SJSA1 (cell line): ENCODE results near the gene SH2D7. TPM values are rescaled to one million over a fixed set of nuclear protein-coding genes. Genes with fewer than 3 reads are reported as not detected.

Experiments used
- DNase-seq, 2 experiments: peaks; one replicate each; pipeline ENCODE4 v3.0.0-alpha.2; 2015 to 2020; ENCODE audit warnings: low spot score in 2 of 2, low read depth in 1 of 2
- H3K27ac ChIP-seq: fragments of 250-450 bp; sonication (Bioruptor Pico); 2 replicates; pipeline ENCODE4 v1.5.1; 2020; ENCODE audit warnings: mild to moderate bottlenecking, moderate library complexity
- H3K27me3 ChIP-seq: fragments of 250-450 bp; sonication (Bioruptor Pico); replicated peaks from 2 replicates; pipeline ENCODE4 v1.5.1; 2020; ENCODE audit warnings: mild to moderate bottlenecking, moderate library complexity
- H3K36me3 ChIP-seq: fragments of 250-450 bp; sonication (Bioruptor Pico); 2 replicates; pipeline ENCODE4 v1.5.1; 2020; ENCODE audit warnings: mild to moderate bottlenecking
- H3K4me1 ChIP-seq: fragments of 250-450 bp; sonication (Bioruptor Pico); replicated peaks from 2 replicates; pipeline ENCODE4 v1.6.1; 2021; ENCODE audit warnings: mild to moderate bottlenecking
- H3K4me3 ChIP-seq: fragments of 250-450 bp; sonication (Bioruptor Pico); 2 replicates; pipeline ENCODE4 v1.5.1; 2020; ENCODE audit warnings: mild to moderate bottlenecking
- H3K9me3 ChIP-seq: fragments of 250-450 bp; sonication (Bioruptor Pico); replicated peaks from 2 replicates; pipeline ENCODE4 v1.5.1; 2020; ENCODE audit warnings: mild to moderate bottlenecking
- total RNA-seq: library from RNA; depleted of rRNA; stranded (reverse); fragments of >200 nt; shearing (Covaris generic); gene quantifications from 2 replicates; pipeline ENCODE4 v1.2.3, GENCODE V29; 2014

SH2D7 gene
- total RNA-seq, 1 experiment from 2014 or later, result not detected

DNA sequence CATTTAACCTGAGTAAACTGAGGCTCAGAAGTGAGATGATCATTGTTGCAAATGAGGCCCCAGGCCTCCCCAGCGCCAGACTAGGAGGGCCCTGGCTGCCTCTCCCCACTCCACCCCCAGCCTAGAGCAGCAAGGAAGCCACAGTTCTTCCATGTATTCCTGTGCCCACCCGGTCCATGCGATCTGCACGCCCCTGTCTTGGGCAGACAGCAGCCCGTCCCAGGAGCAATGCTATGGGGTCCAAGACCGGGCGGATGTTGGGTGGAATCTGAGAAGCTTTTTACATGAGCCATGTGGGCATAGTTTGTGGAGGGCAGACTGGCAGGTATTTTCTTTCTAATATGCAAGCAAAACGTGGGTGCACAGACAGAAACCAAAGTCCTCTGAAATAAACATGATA, 15.1 kb downstream of the SH2D7 start:
- DNase-seq, result no peak
- no peaks in the 10 kb centered on the region for H3K36me3 ChIP-seq

GRCh38 chr15:78108300-78109084, 16.1 kb downstream of the SH2D7 start:
- Histone ChIP-seq H3K9me3 (no peaks in the 10 kb centered on the region), H3K27me3 (no peaks in the 10 kb centered on the region), H3K36me3 (no peaks in the 10 kb centered on the region), H3K27ac (no peak overlapping the region), H3K4me3 (no peak overlapping the region), H3K4me1 (no peaks in the 10 kb centered on the region)
- peak; percentile 72 to 89 for DNase-seq

More for the DNA sequence above, 15.1 kb downstream of the SH2D7 start:
- Histone ChIP-seq H3K9me3 (no peaks in the 10 kb centered on the region), H3K4me3 (no peak overlapping the region), H3K27ac (no peak overlapping the region), H3K4me1 (no peaks in the 10 kb centered on the region; the same call in 1 of the 2 replicates), H3K27me3 (no peaks in the 10 kb centered on the region)

GRCh38 chr15:78109156-78109555, 16.8 kb downstream of the SH2D7 start:
- DNase-seq, result no peak
- Histone ChIP-seq H3K4me1 (no peaks in the 10 kb centered on the region), H3K27me3 (no peaks in the 10 kb centered on the region), H3K4me3 (no peak overlapping the region), H3K27ac (no peak overlapping the region), H3K9me3 (no peaks in the 10 kb centered on the region), H3K36me3 (no peaks in the 10 kb centered on the region)

GRCh38 chr15:78110096-78110495, 17.7 kb downstream of the SH2D7 start:
- no peak for DNase-seq
- Histone ChIP-seq H3K27ac (no peak overlapping the region), H3K9me3 (no peaks in the 10 kb centered on the region)

GRCh38 chr15:78110916-78111475, 18.6 kb downstream of the SH2D7 start:
- no peak for DNase-seq
- H3K27ac ChIP-seq, result no peak overlapping the region

More at GRCh38 chr15:78110096-78110495, 17.7 kb downstream of the SH2D7 start:
- no peaks in the 10 kb centered on the region for H3K36me3 ChIP-seq
- H3K4me3 ChIP-seq, result no peak overlapping the region
- H3K27me3 ChIP-seq, result no peaks in the 10 kb centered on the region
- no peaks in the 10 kb centered on the region for H3K4me1 ChIP-seq

DNA sequence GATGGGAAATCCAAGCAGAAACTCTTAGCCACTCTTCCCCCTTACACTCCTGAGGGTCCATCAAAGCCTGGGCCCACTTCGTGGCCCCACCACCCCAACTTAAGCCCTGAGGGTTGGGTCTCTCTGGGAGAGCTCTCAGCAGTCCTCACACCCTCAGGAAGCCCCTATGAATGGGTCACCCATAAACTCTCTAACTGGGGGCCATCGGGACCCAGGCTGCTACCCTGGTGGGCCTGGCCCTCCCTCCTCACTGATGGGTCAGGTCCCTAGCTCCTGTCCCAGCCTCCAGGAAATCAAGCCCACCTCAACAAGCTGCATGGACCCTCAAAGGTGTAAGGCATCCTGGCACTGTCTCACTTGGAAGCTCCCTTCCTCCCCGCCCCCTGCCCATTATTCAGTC, 19.4 kb downstream of the SH2D7 start:
- no peaks in the 10 kb centered on the region for H3K4me1 ChIP-seq
- no peaks in the 10 kb centered on the region for H3K36me3 ChIP-seq
- no peaks in the 10 kb centered on the region for H3K9me3 ChIP-seq
- DNase-seq, result no peak
- no peak overlapping the region for H3K4me3 ChIP-seq
- no peak overlapping the region for H3K27ac ChIP-seq
- H3K27me3 ChIP-seq, result no peaks in the 10 kb centered on the region

More at GRCh38 chr15:78110916-78111475, 18.6 kb downstream of the SH2D7 start:
- Histone ChIP-seq H3K4me3 (no peak overlapping the region), H3K36me3 (no peaks in the 10 kb centered on the region), H3K27me3 (no peaks in the 10 kb centered on the region), H3K9me3 (no peaks in the 10 kb centered on the region), H3K4me1 (no peaks in the 10 kb centered on the region)

DNA sequence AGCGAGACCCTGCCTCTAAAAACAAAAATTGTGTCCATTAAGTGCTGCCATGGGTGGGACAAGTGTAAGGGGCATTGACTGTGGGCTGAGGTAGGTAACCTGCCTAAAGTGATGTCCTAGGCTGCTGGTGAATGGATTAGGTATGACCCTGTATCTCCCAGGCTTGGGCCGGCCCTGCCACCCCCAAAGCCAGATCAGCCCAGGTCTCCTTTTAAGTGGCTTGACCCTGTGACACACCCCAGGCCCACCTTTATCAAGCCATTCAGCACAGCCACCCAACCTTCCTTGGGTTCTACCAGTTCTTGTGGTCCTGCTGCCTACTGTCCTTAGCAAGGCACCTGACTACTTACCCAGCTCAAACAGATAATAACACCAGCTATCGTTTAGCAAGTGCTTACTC, 20.2 kb downstream of the SH2D7 start:
- no peak overlapping the region for H3K27ac ChIP-seq
- H3K27me3 ChIP-seq, result no peaks in the 10 kb centered on the region
- no peak for DNase-seq
- no peaks in the 10 kb centered on the region for H3K36me3 ChIP-seq
- H3K4me3 ChIP-seq, result no peak overlapping the region
- no peaks in the 10 kb centered on the region for H3K9me3 ChIP-seq
- no peaks in the 10 kb centered on the region for H3K4me1 ChIP-seq

GRCh38 chr15:78120523-78120922, 28.2 kb downstream of the SH2D7 start:
- DNase-seq, result no peak
- Histone ChIP-seq H3K27me3 (no peaks in the 10 kb centered on the region), H3K4me1 (no peaks in the 10 kb centered on the region), H3K4me3 (no peak overlapping the region), H3K9me3 (no peaks in the 10 kb centered on the region), H3K27ac (no peak overlapping the region), H3K36me3 (no peaks in the 10 kb centered on the region)

- no peak for DNase-seq
- H3K36me3 ChIP-seq, result no peaks in the 10 kb centered on the region
- H3K27ac ChIP-seq, result no peak overlapping the region
- H3K27me3 ChIP-seq, result no peaks in the 10 kb centered on the region
- peaks cover 17% of the 10 kb centered on the region for H3K4me1 ChIP-seq
- H3K4me3 ChIP-seq, result no peak overlapping the region
- H3K9me3 ChIP-seq, result no peaks in the 10 kb centered on the region
Measured at GRCh38 chr15:78125267-78125666, 32.9 kb downstream of the SH2D7 start.

- H3K27me3 ChIP-seq, result no peaks in the 10 kb centered on the region
- H3K4me1 ChIP-seq, result peaks cover 34% of the 10 kb centered on the region
- peak in 1 of 2 experiments; percentile 59 for DNase-seq
- H3K27ac ChIP-seq, result no peak overlapping the region
- peaks cover 3% of the 10 kb centered on the region for H3K36me3 ChIP-seq
- no peaks in the 10 kb centered on the region for H3K9me3 ChIP-seq
- no peak overlapping the region for H3K4me3 ChIP-seq
Measured at GRCh38 chr15:78127882-78128281, 35.5 kb downstream of the SH2D7 start.

GRCh38 chr15:78129077-78129750, 36.9 kb downstream of the SH2D7 start:
- Histone ChIP-seq H3K27me3 (no peaks in the 10 kb centered on the region), H3K4me3 (no peak overlapping the region), H3K9me3 (no peaks in the 10 kb centered on the region), H3K36me3 (peaks cover 3% of the 10 kb centered on the region), H3K27ac (no peak overlapping the region), H3K4me1 (peaks cover 34% of the 10 kb centered on the region)
- no peak for DNase-seq

DNA sequence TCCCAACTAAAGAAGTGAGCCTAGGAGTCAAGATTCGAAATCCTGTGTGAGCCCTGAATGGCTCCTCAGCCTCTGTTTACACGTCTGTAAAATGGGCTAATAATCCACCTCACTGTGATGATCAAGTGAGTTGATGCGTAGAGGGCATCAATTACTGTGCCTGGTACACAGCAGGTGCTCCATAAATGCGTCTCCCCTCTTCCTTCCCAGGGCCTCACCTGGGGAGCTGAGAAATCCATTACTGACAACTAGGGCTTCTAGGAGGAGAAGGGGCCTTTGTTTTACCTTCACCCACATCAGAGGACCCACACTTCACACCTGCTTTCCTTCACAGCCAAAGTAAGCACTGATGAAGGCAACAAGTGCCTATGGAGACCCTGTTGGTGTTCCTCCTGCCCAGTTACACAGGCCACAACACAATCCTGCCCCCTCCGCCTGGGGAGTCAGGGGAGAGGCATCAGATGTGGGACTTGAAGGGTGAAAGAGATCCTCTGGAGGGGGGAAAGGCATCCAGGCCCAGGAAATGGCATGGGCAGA, 37.5 kb downstream of the SH2D7 start:
- peaks cover 34% of the 10 kb centered on the region for H3K4me1 ChIP-seq
- no peak for DNase-seq
- no peaks in the 10 kb centered on the region for H3K9me3 ChIP-seq

GRCh38 chr15:78130466-78131294, 38.3 kb downstream of the SH2D7 start:
- H3K4me1 ChIP-seq, result peaks cover 34% of the 10 kb centered on the region
- H3K27me3 ChIP-seq, result no peaks in the 10 kb centered on the region
- H3K27ac ChIP-seq, result no peak overlapping the region
- H3K9me3 ChIP-seq, result no peaks in the 10 kb centered on the region
- H3K36me3 ChIP-seq, result peaks cover 3% of the 10 kb centered on the region
- DNase-seq, result no peak
- peak overlapping the region; percentile 86 for H3K4me3 ChIP-seq

More for the DNA sequence above, 37.5 kb downstream of the SH2D7 start:
- Histone ChIP-seq H3K36me3 (peaks cover 3% of the 10 kb centered on the region), H3K27ac (no peak overlapping the region), H3K27me3 (no peaks in the 10 kb centered on the region), H3K4me3 (no peak overlapping the region)
